ENCODE data around the gene LRCH1.

- TF ChIP-seq, protein P1, sequence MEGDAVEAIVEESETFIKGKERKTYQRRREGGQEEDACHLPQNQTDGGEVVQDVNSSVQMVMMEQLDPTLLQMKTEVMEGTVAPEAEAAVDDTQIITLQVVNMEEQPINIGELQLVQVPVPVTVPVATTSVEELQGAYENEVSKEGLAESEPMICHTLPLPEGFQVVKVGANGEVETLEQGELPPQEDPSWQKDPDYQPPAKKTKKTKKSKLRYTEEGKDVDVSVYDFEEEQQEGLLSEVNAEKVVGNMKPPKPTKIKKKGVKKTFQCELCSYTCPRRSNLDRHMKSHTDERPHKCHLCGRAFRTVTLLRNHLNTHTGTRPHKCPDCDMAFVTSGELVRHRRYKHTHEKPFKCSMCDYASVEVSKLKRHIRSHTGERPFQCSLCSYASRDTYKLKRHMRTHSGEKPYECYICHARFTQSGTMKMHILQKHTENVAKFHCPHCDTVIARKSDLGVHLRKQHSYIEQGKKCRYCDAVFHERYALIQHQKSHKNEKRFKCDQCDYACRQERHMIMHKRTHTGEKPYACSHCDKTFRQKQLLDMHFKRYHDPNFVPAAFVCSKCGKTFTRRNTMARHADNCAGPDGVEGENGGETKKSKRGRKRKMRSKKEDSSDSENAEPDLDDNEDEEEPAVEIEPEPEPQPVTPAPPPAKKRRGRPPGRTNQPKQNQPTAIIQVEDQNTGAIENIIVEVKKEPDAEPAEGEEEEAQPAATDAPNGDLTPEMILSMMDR (conservative IDR thresholded peaks at IDR 0.05; ENCODE audit: low read depth in 2 of 2), result no peak
- TF ChIP-seq EZH2phosphoT487 (IDR thresholded peaks at IDR 0.05; ENCODE audit: unreplicated experiment), result no peak
- TF ChIP-seq, protein P2, sequence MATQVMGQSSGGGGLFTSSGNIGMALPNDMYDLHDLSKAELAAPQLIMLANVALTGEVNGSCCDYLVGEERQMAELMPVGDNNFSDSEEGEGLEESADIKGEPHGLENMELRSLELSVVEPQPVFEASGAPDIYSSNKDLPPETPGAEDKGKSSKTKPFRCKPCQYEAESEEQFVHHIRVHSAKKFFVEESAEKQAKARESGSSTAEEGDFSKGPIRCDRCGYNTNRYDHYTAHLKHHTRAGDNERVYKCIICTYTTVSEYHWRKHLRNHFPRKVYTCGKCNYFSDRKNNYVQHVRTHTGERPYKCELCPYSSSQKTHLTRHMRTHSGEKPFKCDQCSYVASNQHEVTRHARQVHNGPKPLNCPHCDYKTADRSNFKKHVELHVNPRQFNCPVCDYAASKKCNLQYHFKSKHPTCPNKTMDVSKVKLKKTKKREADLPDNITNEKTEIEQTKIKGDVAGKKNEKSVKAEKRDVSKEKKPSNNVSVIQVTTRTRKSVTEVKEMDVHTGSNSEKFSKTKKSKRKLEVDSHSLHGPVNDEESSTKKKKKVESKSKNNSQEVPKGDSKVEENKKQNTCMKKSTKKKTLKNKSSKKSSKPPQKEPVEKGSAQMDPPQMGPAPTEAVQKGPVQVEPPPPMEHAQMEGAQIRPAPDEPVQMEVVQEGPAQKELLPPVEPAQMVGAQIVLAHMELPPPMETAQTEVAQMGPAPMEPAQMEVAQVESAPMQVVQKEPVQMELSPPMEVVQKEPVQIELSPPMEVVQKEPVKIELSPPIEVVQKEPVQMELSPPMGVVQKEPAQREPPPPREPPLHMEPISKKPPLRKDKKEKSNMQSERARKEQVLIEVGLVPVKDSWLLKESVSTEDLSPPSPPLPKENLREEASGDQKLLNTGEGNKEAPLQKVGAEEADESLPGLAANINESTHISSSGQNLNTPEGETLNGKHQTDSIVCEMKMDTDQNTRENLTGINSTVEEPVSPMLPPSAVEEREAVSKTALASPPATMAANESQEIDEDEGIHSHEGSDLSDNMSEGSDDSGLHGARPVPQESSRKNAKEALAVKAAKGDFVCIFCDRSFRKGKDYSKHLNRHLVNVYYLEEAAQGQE (IDR thresholded peaks at IDR 0.05; ENCODE audit: unreplicated experiment), result no peak
- no peak for TF ChIP-seq ETS1 (IDR thresholded peaks at IDR 0.05)
- TF ChIP-seq POLR2AphosphoS5 (IDR thresholded peaks at IDR 0.05; ENCODE audit: low read depth), result no peak
- TF ChIP-seq EZH2 (IDR thresholded peaks at IDR 0.05; ENCODE audit: low read depth, unreplicated experiment), result no peak
- no peak for TF ChIP-seq ZNF331 (CRISPR knock-in tag; IDR thresholded peaks at IDR 0.05; ENCODE audit: low read depth)
- no peak for TF ChIP-seq CREB1 (CRISPR knock-in tag; IDR thresholded peaks at IDR 0.05; ENCODE audit: low read depth)
These were observed 71.9 kb downstream of the LRCH1 start for GRCh38 chr13:46624821-46625220.
